A673 (cell line): ENCODE measurements around the gene ZNF786. TPM values are rescaled to one million over a fixed set of nuclear protein-coding genes. Genes with fewer than 3 reads are reported as not detected.
"Not testable (repeated sequence)": the region's sequence is repeated elsewhere in the genome, so short reads cannot be mapped to it uniquely, and the experiment has no call there.

Experiments used
- BruUV-seq: library from RNA; stranded (reverse); fragments of 400-500 nt; replicated peaks from 2 replicates; lab custom pipeline; 2021; lab: Mats Ljungman, UMichigan
- CTCF ChIA-PET: fragments of 300-600 bp; sonication (Branson Sonifier 250); formaldehyde crosslinking; loops from one replicate; lab custom pipeline; 2022; ENCODE audit warnings: antibody characterized with exemption; lab: Charles Lee
- POLR2A ChIA-PET: fragments of 300-600 bp; sonication (Branson Sonifier 250); formaldehyde crosslinking; loops from one replicate; lab custom pipeline; 2022; ENCODE audit warnings: antibody characterized with exemption; ENCODE audit not compliant: low non-redundant PET; lab: Charles Lee
- DNase-seq: peaks from one replicate; pipeline ENCODE4 v3.0.0-alpha.2; 2015; ENCODE audit warnings: low spot score
- H3K27ac ChIP-seq: fragments of 200-600 bp; sonication (generic); 2 replicates; pipeline ENCODE4 v1.5.1; 2016; ENCODE audit warnings: mixed run types, low read depth, mild to moderate bottlenecking, mixed read lengths, antibody characterized with exemption, low read length; ENCODE audit not compliant: poor library complexity, severe bottlenecking
- H3K27me3 ChIP-seq: fragments of 200-600 bp; sonication (generic); replicated peaks from 2 replicates; pipeline ENCODE4 v1.6.1; 2017; ENCODE audit warnings: mixed run types, low read depth, mild to moderate bottlenecking, mixed read lengths, antibody characterized with exemption, low read length; ENCODE audit not compliant: insufficient read depth, poor library complexity
- H3K36me3 ChIP-seq: fragments of 200-600 bp; sonication (generic); 2 replicates; pipeline ENCODE4 v1.6.1; 2016; ENCODE audit warnings: mixed run types, mild to moderate bottlenecking, mixed read lengths, antibody characterized with exemption, low read length; ENCODE audit not compliant: insufficient read depth, poor library complexity, severe bottlenecking
- H3K4me1 ChIP-seq: fragments of 200-600 bp; sonication (generic); 2 replicates; pipeline ENCODE4 v1.6.1; 2017; ENCODE audit warnings: mixed run types, mild to moderate bottlenecking, mixed read lengths, antibody characterized with exemption, low read length; ENCODE audit not compliant: insufficient read depth, poor library complexity, severe bottlenecking
- H3K4me3 ChIP-seq: fragments of 200-600 bp; sonication (generic); 2 replicates; pipeline ENCODE4 v1.5.1; 2016; ENCODE audit warnings: low read depth, mixed run types, mild to moderate bottlenecking, mixed read lengths, low read length; ENCODE audit not compliant: poor library complexity, severe bottlenecking
- H3K9me3 ChIP-seq: fragments of 200-600 bp; sonication (generic); 2 replicates; pipeline ENCODE4 v1.6.1; 2016; ENCODE audit warnings: mixed run types, low read depth, mild to moderate bottlenecking, mixed read lengths, antibody characterized with exemption, low read length; ENCODE audit not compliant: poor library complexity, severe bottlenecking
- EZH2 ChIP-seq: fragments of 200-600 bp; sonication (generic); IDR thresholded peaks from 2 replicates; pipeline ENCODE4 v1.6.1; 2017; ENCODE audit warnings: borderline replicate concordance, low read depth, mild to moderate bottlenecking, mixed read lengths, antibody characterized with exemption, low read length; ENCODE audit not compliant: poor library complexity, severe bottlenecking
- intact Hi-C: fragments of 100-400 bp; cut with micrococcal nuclease; formaldehyde crosslinking; loops from one replicate; pipeline ENCODE4 v1.10.0; 2022; ENCODE audit not compliant: unreplicated experiment
- total RNA-seq: library from RNA; stranded (reverse); gene quantifications from 2 replicates; pipeline ENCODE4 v1.2.3, GENCODE V29; 2021
- TF ChIP-seq, protein P1 (sequence below): fragments of 300-800, 200-600 bp; sonication (generic); conservative IDR thresholded peaks from 2 replicates; pipeline ENCODE4 v1.5.1; 2017; ENCODE audit warnings: low read depth, mild to moderate bottlenecking, antibody characterized with exemption, low read length, moderate library complexity, mixed read lengths

Gene ZNF786
- total RNA-seq, 1 experiment from 2014 or later = 9.8 TPM

DNA sequence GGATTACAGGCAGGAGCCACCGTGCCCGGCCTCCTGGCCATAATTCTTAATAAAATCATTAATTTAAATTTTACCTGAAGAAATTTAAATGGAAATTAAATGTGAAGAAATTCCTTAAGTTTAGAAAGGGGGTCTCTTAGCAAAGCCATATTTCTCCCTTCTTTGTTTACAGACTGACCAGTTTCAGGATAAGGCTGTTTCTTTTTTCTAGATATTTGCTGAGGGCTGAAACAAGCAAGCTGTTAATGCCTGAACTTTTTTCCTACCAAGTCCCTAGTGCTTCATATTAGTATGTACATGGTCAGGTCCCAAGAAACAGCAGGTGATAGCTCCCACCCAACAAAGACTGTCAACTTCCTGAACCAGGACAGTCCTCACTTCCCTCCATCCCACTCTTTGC, 44.1 kb downstream of the ZNF786 start:
- H3K27ac ChIP-seq = no peak overlapping the region
- no peak overlapping the region for H3K4me3 ChIP-seq
- intact Hi-C loops = no loop called here
- no peak for TF ChIP-seq EZH2
- TF ChIP-seq, protein P1, sequence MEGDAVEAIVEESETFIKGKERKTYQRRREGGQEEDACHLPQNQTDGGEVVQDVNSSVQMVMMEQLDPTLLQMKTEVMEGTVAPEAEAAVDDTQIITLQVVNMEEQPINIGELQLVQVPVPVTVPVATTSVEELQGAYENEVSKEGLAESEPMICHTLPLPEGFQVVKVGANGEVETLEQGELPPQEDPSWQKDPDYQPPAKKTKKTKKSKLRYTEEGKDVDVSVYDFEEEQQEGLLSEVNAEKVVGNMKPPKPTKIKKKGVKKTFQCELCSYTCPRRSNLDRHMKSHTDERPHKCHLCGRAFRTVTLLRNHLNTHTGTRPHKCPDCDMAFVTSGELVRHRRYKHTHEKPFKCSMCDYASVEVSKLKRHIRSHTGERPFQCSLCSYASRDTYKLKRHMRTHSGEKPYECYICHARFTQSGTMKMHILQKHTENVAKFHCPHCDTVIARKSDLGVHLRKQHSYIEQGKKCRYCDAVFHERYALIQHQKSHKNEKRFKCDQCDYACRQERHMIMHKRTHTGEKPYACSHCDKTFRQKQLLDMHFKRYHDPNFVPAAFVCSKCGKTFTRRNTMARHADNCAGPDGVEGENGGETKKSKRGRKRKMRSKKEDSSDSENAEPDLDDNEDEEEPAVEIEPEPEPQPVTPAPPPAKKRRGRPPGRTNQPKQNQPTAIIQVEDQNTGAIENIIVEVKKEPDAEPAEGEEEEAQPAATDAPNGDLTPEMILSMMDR = no peak
- ChIA-PET CTCF (no interaction called here), POLR2A (no interaction called here)
- no peaks in the 10 kb centered on the region for H3K9me3 ChIP-seq
- no peaks in the 10 kb centered on the region for H3K4me1 ChIP-seq
- DNase-seq = no peak
- no peaks in the 10 kb centered on the region for H3K27me3 ChIP-seq
- no peaks in the 10 kb centered on the region for H3K36me3 ChIP-seq
- BruUV-seq = no TSS peak

DNA sequence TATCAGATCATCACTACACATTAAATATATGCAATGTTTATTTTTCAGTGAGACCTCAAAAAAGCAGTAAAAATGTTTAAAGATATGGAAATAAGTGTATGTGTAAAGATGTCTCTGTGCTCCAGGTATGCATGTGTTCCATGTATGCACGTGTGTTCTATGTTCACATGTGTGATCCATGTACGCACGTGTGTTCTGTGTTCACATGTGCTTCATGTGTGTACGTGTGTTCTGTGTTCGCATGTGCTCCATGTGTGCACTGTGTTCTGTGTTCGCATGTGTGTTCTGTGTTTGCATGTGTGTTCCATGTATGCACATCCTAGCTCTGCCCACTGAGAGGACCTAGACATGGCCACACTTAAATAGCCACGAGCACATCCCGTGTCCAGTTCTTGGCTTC, 46.6 kb downstream of the ZNF786 start:
- ChIA-PET CTCF (no interaction called here), POLR2A (no interaction called here)
- TF ChIP-seq, protein P1 = no peak
- no peak for TF ChIP-seq EZH2
- intact Hi-C loops = no loop called here
- Histone ChIP-seq H3K4me1 (no peaks in the 10 kb centered on the region), H3K27ac (no peak overlapping the region), H3K4me3 (no peak overlapping the region), H3K9me3 (no peaks in the 10 kb centered on the region), H3K27me3 (no peaks in the 10 kb centered on the region), H3K36me3 (no peaks in the 10 kb centered on the region)
- no TSS peak for BruUV-seq
- DNase-seq = no peak

DNA sequence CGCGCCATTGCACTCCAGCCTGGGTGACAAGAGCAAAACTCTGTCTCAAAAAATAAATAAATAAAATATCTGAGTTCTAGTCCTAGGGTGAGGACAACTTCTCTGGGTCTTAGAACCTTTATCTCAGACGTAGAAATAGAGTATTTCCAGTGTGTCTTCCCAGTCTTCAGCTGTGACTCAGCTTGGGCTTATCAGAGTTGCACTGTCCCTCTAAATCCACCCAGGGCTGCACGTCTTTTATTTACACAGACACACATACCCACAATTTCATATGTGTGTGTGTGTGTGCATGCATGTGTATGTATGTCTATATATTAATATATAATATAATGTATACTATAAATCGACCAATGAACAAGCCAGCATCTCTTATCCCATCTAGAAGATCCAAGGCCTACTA, 49.2 kb downstream of the ZNF786 start:
- Histone ChIP-seq H3K9me3 (peaks cover 11% of the 10 kb centered on the region), H3K4me3 (no peak overlapping the region), H3K27ac (no peak overlapping the region), H3K4me1 (no peaks in the 10 kb centered on the region), H3K27me3 (no peaks in the 10 kb centered on the region), H3K36me3 (no peaks in the 10 kb centered on the region)
- DNase-seq = no peak
- intact Hi-C loops = no loop called here
- BruUV-seq = no TSS peak
- TF ChIP-seq, protein P1 = no peak
- no peak for TF ChIP-seq EZH2
- CTCF ChIA-PET = no interaction called here
- POLR2A ChIA-PET = no interaction called here

DNA sequence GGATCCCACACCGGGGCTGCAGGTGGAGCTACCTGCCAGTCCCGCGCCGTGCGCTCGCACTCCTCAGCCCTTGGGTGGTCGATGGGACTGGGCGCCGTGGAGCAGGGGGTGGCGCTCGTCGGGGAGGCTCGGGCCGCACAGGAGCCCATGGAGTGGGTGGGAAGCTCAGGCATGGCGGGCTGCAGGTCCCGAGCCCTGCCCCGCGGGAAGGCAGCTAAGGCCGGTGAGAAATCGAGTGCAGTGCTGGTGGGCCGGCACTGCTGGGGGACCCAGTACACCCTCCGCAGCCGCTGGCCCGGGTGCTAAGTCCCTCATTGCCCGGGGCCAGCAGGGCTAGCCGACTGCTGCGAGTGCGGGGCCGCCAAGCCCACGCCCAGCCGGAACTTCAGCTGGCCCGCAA, 51.9 kb downstream of the ZNF786 start:
- H3K27ac ChIP-seq, intact Hi-C loops: not testable (repeated sequence)

More for the DNA sequence above, 51.9 kb downstream of the ZNF786 start:
- H3K36me3 ChIP-seq, H3K4me1 ChIP-seq, POLR2A ChIA-PET, BruUV-seq, CTCF ChIA-PET, DNase-seq, H3K27me3 ChIP-seq, H3K4me3 ChIP-seq: not testable (repeated sequence)
- H3K9me3 ChIP-seq = peaks cover 11% of the 10 kb centered on the region
